DND-41 (cell line): ENCODE results near the gene ECHDC3.

Experiments
- EZH2 ChIP-seq: IDR thresholded peaks from 3 replicates; pipeline ENCODE4 v1.6.1; 2012; ENCODE audit warnings: borderline replicate concordance, low read depth, mild to moderate bottlenecking, moderate library complexity, low read length, inconsistent platforms; ENCODE audit not compliant: severe bottlenecking
- TF ChIP-seq, protein P1 (sequence below): IDR thresholded peaks from 2 replicates; pipeline ENCODE4 v1.5.1; 2012; ENCODE audit warnings: borderline replicate concordance, low read length, moderate library complexity, mild to moderate bottlenecking; ENCODE audit not compliant: poor library complexity, severe bottlenecking; ENCODE audit errors: extremely low read depth

DNA sequence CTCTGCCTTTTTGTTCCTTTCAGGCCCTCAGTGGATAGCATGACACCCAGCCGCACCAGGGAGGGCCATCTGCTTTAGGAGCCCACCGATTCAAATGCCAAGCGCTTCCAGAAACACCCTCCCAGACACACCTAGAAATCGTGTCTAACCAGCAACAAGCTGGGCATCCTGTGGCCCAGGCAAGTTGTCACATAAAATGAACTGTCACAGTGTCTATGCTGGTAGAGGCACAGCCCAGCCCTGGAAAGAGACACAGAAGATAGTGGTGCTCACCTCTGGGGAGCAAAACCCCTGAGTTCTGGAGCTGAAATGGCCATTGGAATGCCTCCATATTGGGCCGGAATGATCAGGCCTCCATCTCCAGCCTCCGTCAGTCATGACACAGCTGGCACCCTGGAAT is 38.9 kb downstream of the ECHDC3 start:
- TF ChIP-seq, protein P1, sequence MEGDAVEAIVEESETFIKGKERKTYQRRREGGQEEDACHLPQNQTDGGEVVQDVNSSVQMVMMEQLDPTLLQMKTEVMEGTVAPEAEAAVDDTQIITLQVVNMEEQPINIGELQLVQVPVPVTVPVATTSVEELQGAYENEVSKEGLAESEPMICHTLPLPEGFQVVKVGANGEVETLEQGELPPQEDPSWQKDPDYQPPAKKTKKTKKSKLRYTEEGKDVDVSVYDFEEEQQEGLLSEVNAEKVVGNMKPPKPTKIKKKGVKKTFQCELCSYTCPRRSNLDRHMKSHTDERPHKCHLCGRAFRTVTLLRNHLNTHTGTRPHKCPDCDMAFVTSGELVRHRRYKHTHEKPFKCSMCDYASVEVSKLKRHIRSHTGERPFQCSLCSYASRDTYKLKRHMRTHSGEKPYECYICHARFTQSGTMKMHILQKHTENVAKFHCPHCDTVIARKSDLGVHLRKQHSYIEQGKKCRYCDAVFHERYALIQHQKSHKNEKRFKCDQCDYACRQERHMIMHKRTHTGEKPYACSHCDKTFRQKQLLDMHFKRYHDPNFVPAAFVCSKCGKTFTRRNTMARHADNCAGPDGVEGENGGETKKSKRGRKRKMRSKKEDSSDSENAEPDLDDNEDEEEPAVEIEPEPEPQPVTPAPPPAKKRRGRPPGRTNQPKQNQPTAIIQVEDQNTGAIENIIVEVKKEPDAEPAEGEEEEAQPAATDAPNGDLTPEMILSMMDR: no peak
- TF ChIP-seq EZH2: no peak
